Suppressor macrophage (primary cell): Measurements from ENCODE around the gene INO80B.

Source experiments
- DNase-seq, 4 experiments: peaks; one replicate each; pipeline ENCODE4 v3.0.0-alpha.2; 2020 to 2022

INO80B gene

GRCh38 chr2:74502720-74503505, 48.0 kb downstream of the INO80B start:
- DNase-seq = peak; percentile 80 to 92 (median 88)

GRCh38 chr2:74503506-74504475, 48.9 kb downstream of the INO80B start:
- DNase-seq = no peak

- DNase-seq = no peak
Measured at GRCh38 chr2:74504591-74504990, 49.7 kb downstream of the INO80B start.

- DNase-seq = no peak
Measured at GRCh38 chr2:74505448-74506246, 50.8 kb downstream of the INO80B start.

- peak; percentile 98 to 99 (median 99) for DNase-seq
Measured at GRCh38 chr2:74507145-74507925, 52.4 kb downstream of the INO80B start, which contains the start of gene PCGF1. TSS of gene PCGF1 (minus strand) at chr2:74507695. CDS start at chr2:74507668, 27 bp downstream.
